ENCODE measurements around the gene DRD3.

The DRD3 gene

GRCh38 chr3:114178770-114179368 is at the start of gene DRD3:
Gene DRD3 (minus strand): TSS chr3:114179052. CDS start chr3:114171992, 7,060 bp downstream.
- DNase-seq (ENCODE audit: low spot score), result peak; percentile 44

- DNase-seq (ENCODE audit: low spot score), result no peak
Measured at GRCh38 chr3:114227076-114227475, 48.2 kb upstream of the DRD3 start.

- DNase-seq (ENCODE audit: low spot score), result no peak
Measured at GRCh38 chr3:114226313-114226712, 47.5 kb upstream of the DRD3 start.

GRCh38 chr3:114223143-114223542 is 44.3 kb upstream of the DRD3 start:
- DNase-seq (ENCODE audit: low spot score), result no peak

GRCh38 chr3:114221881-114222264 is 43.0 kb upstream of the DRD3 start:
- DNase-seq (ENCODE audit: low spot score), result no peak

- no peak for DNase-seq (ENCODE audit: low spot score)
Measured at GRCh38 chr3:114221165-114221880, 42.5 kb upstream of the DRD3 start.

GRCh38 chr3:114219741-114220140 is 40.9 kb upstream of the DRD3 start:
- DNase-seq (ENCODE audit: low spot score), result no peak

- no peak for DNase-seq (ENCODE audit: low spot score)
Measured at GRCh38 chr3:114218578-114219185, 39.8 kb upstream of the DRD3 start.

GRCh38 chr3:114218006-114218405 is 39.2 kb upstream of the DRD3 start:
- no peak for DNase-seq (ENCODE audit: low spot score)

GRCh38 chr3:114217266-114217665 is 38.4 kb upstream of the DRD3 start:
- DNase-seq (ENCODE audit: low spot score), result no peak

GRCh38 chr3:114216186-114216970 is 37.5 kb upstream of the DRD3 start:
- DNase-seq (ENCODE audit: low spot score), result peak; percentile 16

- DNase-seq (ENCODE audit: low spot score), result no peak
Measured at GRCh38 chr3:114214542-114215341, 35.9 kb upstream of the DRD3 start.

- peak; percentile 74 for DNase-seq (ENCODE audit: low spot score)
Measured at GRCh38 chr3:114213627-114214541, 35.0 kb upstream of the DRD3 start.

- DNase-seq (ENCODE audit: low spot score), result peak; percentile 16
Measured at GRCh38 chr3:114213292-114213626, 34.4 kb upstream of the DRD3 start.

- DNase-seq (ENCODE audit: low spot score), result no peak
Measured at GRCh38 chr3:114212646-114213045, 33.8 kb upstream of the DRD3 start.

- DNase-seq (ENCODE audit: low spot score), result no peak
Measured at GRCh38 chr3:114207768-114208167, 28.9 kb upstream of the DRD3 start.

GRCh38 chr3:114206342-114206741 is 27.5 kb upstream of the DRD3 start:
- no peak for DNase-seq (ENCODE audit: low spot score)

GRCh38 chr3:114205541-114205940 is 26.7 kb upstream of the DRD3 start:
- peak; percentile 11 for DNase-seq (ENCODE audit: low spot score)

GRCh38 chr3:114194750-114195149 is 15.9 kb upstream of the DRD3 start:
- no peak for DNase-seq (ENCODE audit: low spot score)

GRCh38 chr3:114192136-114192535 is 13.3 kb upstream of the DRD3 start:
- DNase-seq (ENCODE audit: low spot score), result no peak

- DNase-seq (ENCODE audit: low spot score), result no peak
Measured at GRCh38 chr3:114186501-114186900, 7.6 kb upstream of the DRD3 start.
